Stimulated activated CD8-positive, alpha-beta memory T cell treated with anti-CD3 and anti-CD28 coated beads, Interleukin-7, amount 100 ng/mL, for 4 hours (primary cell): ENCODE results near the gene RPS6KA6.
"Not testable (repeated sequence)": the region's sequence is repeated elsewhere in the genome, so short reads cannot be mapped to it uniquely, and the experiment has no call there.

ENCODE experiments used
- DNase-seq, 2 donors: peaks; one replicate each; pipeline ENCODE4 v3.0.0-alpha.2; 2020; ENCODE audit warnings: low read depth in 2 of 2

The RPS6KA6 gene

DNA sequence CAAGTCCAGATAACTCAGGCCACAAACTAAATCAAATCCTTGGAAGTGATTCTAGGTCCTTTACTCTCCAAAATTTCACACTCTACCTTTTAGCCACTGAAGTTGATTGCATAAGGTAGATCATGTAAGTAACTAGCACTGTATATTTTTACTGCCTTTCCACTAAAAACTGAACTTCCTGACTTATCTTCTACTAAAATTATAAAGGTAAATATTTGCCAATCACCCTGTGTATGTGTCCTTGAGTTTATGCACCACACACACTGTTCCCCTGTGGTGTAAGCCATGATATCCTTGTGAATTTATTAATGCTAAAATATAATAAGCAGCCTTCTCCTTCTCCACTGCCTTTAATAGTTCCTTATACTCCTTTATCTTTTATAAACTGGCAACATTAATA, 25.6 kb downstream of the RPS6KA6 start:
- no peak for DNase-seq

DNA sequence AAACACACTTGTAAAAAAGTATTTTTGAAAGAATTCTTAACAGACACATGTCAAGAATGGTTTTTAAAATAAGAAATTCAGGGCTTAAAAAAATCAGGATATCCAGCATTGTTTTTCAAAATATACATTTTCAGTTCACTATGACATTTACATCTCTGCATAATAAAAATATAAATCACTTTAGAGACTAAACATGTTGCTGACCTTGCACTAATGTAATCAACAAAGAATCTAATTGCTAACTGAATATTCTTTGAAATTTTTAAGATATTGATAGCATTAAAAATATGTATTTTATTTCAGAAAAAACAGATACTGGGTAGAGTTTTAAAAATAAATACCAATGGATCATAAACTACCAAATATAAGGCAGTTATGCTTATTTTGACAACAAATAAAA, 26.4 kb downstream of the RPS6KA6 start:
- no peak for DNase-seq

DNA sequence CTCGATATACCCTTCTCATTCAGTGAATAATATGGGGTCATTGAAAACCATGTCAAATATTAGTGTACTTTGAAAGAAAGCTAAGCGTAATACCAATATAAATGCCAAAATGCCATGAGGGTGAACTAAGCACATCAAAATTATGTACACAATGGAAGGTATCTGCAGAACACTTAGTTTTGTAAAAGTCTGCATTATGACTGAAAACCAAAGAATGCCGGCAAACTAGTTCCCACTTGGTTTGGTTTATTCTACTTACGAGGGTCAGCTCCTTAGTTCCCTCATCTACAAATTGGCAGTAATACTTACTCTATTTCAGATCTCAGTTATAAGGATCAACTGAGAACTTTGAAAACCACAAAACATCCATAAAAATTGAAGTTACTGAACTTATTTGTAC, 27.3 kb downstream of the RPS6KA6 start:
- DNase-seq: no peak

DNA sequence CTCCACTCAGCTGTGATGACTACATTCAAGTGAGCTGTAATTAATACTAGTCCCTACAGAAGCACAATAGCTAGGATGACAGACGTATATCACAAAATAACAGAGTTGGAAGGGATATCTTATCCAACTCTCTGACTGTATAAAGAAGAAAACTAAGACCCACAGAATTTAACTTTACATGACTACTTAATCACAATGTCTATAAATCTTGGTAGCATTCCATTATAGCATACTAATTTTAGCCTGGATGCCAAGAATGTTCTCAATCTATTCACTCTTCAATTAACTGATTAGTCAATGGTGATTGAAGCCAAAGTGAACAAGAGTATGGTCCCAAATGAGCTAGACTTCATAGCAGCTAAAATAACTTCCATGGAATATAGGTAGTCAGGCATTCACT, 31.2 kb downstream of the RPS6KA6 start:
- no peak for DNase-seq

DNA sequence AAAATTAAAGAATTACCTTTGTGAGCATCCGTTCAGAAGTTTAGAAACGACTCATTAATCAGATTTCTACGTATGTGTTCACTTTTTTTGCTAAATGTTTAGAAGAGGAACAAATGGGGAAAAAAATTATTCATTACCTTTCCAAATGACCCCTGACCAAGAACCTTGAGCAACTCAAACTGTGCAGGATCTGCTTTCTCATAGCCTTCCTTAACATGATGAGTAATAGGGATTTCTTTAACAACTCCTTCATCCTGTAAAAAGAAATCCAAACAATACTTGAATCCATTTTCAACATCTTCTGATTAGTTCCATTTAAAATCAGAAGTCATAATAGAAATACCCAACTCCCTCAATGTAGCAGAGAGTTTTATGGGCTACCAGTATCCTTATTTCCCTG, 32.1 kb downstream of the RPS6KA6 start:
- DNase-seq: no peak

DNA sequence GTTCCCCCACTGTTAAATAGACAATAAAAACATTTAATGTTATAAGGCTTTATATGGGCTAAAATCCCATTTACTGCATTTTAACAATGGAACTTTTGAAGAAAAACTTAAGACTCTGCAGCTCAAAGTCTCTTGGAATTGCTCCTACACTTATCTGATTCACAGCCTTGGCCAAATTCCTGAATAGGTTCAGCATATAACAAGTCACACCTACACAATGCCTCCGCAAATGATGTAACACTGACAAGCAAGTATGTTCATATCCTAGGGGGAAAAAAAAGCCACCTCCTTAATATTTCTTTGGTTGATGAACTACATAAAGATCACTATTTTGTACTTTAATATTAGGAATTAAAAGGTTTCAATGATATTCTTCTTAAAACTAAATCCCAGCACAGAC, 34.5 kb downstream of the RPS6KA6 start:
- DNase-seq: no peak

DNA sequence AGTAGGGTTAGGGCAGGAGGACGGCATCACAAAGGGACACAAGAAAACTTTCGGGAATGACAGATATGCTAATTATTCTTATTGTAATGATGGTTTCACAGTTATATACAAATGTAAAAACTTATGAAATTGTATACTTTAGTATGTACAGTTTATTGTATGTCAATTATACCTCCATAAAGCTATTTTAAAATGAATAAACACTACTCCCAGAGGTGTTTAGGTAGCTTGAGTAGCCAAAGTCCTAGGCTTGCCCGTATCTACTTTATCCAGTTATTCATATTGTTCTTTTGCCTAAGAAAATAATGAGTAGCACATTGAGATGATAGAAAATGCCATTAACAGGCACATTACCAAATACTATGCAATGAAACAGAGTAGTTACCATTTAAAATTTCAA, 43.0 kb downstream of the RPS6KA6 start:
- DNase-seq: no peak

DNA sequence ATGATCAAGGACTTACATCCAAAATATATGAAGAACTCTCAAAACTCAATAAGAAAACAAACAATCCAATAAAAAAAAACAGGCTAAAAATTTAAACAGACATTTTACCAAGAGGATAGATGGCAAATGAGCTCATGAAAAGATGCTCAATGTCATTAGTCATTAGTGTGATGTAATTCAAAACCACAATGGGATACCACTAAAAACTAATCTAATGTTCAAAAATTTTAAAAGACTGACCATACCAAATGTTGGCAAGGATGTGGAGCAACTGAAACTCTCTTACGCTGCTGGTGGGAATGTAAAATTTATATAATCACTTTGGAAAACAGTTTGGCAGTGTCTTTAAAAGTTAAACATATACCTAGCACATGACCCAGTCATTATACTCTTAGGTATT, 43.7 kb downstream of the RPS6KA6 start:
- DNase-seq: no peak

DNA sequence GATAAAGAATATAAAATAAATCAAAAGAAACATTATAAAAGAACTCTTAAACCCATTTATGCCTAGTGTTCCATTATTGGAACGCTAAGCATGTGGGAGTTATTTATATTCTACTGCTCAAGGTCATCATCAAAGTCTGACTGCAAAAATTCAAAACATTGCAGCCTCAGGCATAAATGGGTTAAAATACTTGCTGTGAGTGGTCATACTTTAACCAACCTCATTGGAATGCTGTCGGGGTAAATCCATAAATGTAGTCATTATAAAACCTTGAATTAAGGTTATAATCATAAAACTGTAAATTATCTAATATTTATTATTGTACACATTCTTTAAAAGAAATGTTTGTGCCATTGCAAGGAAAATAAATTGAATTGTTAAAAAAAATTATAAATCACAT, 55.0 kb downstream of the RPS6KA6 start:
- no peak for DNase-seq

DNA sequence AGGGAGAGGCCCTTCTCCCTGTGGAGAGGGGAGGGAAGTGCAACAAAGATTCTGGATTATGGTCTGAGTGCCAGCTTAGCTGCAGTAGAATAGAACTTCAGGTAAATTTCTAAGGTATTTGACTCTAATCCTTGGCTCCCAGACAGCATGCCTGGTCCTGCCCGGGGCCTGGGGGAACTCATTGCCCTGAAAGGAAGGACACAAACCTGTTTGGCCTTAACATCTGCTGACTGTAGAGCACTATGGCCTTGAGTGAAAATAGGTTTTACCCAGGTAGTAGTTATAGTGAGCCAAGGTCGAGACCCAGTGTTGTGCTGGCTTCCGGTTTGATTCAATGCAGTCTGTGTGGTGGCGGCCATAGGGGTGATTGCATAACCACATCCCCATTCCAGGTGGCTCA, 64.4 kb downstream of the RPS6KA6 start:
- no peak for DNase-seq

DNA sequence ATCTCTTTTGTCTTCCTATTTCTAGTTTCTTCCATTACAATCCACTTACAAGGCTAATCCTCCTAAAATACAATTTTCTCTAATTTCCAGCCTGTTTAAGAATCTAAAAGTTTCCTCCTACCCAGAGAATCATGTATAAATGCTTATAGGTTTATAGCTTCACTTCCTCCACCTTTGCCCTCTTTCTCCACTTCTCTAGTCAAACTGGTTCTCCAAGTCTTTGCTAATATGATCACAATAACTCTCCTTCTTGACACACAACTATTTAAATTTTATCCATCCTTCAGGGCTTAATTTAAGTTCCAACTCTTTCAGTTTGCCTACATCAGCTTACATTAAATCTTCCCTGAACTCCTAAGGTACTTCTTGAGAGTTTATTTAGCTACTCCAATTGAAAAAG, 69.2 kb downstream of the RPS6KA6 start:
- DNase-seq: no peak

DNA sequence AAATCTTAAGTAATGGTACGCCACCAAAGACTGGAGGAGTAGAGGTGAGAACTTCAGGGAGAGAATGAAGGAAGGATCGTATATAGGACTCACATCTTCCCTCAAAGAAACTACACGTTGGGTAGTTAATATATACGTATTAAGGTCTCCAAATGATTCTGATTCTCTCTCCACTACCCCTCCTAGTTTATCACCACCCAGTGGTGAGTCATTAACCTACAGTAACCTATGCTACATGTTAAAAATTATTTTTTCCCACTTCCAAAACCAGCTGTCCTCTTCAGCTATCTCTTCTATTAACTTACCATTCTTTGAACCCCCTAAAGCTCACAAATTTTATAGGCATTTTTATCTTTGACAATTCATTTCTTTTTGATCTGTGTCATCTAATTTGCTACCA, 69.7 kb downstream of the RPS6KA6 start:
- no peak for DNase-seq

DNA sequence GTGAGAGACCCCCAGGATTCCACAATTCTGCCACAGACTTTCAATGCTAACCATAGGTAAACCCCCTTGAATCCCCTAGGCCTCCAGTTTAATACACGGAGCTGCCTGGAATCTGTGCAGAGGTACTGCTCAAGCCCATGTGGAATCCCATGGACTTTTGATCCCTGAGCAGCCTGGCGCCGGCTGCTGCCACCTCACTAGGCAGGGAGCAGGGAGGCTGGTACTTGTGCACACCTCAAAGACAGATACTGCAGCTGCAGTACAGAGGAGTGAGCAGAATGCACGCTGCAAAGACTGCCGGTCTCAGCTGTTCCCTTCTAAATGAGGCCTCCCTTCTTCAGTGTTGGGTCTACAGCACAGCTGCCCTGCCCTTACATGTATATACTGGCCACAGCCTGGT, 79.4 kb downstream of the RPS6KA6 start:
- no peak for DNase-seq

DNA sequence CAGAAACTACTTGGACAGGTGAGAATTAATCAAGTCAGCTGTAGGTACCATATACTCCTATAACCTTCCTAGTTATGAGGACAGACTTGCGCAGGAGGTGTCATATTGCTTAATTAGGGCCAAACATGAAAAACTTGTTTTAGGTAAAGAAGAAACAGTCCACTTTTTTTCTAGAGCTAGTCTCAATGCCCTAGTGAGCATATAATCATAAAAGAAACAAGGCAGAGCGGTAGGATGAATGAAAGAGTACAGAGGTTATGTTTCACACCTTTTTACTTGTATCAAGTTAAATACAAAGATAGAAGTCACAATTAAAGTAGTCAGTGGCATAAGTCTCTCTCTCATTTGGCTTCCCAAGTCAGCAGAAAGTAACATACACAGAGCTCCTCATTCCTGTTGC, 88.9 kb downstream of the RPS6KA6 start:
- DNase-seq: no peak

DNA sequence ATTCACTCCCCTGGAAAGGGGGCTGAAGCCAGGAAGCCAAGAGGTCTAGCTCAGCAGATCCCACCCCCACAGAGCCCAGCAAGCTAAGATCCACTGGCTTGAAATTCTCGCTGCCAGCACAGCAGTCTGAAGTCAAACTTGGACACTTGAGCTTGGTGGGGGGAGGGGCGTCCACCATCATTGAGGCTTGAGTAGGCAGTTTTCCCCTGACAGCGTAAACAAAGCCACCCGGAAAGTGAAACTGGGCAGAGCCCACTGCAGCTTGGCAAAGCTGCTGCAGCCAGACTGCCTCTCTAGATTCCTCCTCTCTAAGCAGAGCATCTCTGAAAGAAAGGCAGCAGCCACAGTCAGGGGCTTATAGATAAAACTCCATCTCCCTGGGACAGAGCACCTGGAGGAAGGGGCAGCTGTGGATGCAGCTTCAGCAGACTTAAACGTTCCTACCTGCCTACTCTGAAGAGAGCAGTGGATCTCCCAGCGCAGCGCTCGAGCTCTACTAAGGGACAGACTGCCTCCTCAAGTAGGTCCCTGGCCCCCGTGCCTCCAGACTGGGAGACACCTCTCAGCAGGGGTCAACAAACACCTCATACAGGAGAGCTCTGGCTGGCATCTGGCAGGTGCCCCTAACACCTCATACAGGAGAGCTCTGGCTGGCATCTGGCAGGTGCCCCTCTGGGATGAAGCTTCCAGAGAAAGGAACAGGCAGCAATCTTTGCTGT, 108.4 kb downstream of the RPS6KA6 start:
- not testable (repeated sequence) for DNase-seq

DNA sequence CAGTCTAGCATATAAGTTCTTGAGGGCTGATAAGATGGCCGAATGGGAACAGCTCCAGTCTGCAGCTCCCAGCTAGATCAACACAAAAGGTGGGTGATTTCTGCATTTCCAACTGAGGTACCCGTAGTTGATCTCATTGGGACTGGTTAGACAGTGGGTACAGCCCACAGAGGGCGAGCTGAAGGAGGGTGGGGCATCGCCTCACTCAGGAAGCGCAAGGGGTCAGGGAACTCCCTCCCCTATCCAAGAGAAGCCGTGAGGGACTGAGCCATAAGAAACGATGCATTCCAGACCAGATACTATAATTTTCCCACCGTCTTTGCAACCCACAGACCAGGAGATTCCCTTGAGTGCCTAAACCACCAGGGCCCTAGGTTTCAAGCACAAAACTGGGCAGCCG, 109.0 kb downstream of the RPS6KA6 start:
- DNase-seq: no peak

DNA sequence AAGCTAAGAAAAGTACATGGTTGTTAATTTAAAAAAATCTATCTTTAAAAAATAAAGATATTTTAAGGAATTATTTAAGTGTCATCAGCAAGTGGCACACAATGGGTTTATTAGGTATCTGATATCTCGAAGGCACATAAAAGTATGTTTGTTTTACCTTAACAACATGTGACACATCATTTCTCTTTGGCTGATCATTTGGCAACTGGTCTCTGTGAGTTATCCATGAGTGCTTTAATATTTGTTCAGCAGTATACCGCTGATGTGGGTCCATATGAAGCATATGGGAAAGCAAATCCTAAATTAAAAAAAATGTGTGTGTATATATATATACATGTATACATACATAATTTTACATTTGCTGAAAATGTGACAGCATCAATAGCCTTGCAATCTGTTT, 123.2 kb downstream of the RPS6KA6 start:
- DNase-seq: no peak

DNA sequence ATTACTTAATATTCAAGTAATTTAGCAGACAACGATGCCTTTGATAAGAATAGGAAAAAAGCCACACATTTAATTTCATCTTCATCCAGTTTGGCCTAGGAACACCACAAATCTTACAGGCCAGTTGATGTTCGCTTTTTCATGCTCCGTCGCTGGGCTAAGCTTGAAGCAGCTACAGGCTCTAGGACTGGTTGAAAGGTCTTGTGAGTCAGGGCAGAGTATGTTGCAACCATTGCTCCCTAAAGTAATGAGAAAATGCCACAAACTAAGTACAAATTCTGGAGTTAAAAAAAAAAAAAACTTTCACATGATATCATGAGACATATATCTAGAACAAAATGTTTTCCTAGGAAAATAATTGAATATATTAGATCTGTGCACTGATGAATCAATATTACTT, 123.8 kb downstream of the RPS6KA6 start:
- no peak for DNase-seq

DNA sequence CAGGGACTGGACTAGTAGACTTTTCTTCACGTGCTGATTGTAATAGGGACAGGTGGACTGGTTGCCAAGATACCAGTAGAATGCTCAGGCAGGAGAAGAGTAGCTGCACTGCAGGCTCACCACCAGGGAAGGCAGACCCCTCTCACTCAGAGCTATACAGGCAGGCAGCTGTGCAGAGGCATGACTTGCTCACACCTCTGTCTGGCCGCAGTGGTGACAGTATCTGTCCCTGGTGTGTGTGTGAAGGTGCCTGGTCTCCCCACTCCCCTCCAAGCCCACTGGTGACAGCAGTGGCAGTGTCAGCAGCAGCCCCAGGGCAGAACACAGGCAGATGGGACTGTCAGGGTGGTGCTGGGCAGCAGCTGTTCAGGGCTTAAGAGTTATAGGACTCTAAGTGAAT, 140.7 kb downstream of the RPS6KA6 start:
- no peak for DNase-seq

DNA sequence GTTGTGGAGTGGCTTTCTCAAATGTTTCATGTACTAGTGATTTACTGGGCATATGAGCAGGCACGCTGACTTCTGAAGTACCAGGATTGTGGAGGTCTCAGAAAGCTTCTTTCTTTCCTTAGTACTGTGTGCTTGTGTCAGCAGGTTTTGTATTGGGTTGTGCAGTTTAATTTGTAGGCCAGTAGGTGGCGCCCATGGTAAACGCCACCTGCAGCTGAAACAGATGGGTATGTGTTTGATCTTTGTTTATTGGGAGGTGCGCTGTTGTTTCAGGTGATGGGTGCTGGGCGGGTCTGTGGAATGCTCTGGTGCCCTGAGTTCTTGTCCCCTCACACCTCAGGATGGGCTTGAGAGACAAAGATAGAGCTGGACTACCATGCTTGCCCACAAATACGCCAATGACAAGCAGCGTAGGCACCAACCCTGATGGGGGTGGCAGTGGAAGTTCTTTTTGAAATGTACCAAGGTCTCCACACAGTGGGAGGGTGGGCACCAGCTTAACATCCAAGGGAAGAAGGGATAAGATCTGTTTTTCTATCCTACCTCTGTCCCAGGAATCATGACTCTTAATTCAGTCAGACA, 141.5 kb downstream of the RPS6KA6 start:
- no peak for DNase-seq

DNA sequence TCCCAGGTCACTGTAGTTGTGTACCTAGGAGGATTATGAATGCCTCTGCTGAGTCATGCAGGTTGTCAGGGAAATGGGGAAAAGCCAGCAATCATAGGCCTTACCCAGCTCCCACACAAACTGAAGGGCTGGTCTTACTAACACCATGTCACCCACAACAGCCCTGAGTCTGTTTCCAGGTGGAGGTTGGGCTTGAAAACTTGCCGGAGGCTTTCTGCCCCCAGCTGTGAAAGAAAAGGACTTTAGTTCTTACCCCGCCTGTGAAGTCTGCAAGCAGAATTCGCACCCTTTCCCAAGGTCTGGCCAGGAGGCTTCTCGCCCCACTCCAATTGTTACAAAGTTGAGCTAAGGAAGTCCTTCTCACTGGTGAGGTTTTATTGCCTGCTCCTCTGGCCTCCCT, 143.9 kb downstream of the RPS6KA6 start:
- DNase-seq: no peak
